Liver (tissue), 9 donors: ENCODE data around the gene PKD2. TPM values are rescaled to one million over a fixed set of nuclear protein-coding genes. Genes with fewer than 3 reads are reported as not detected.
A peak's percentile ranks its signal among the peaks of the same experiment; 100 is the strongest.

Source experiments
- DNase-seq: peaks from one replicate; pipeline ENCODE4 v3.0.0-alpha.2; 2017; ENCODE audit warnings: low spot score
- H3K27ac ChIP-seq, 2 donors: one replicate each; pipeline ENCODE4 v1.7.0; 2013; ENCODE audit warnings: inconsistent platforms in 2 of 2, low read length in 2 of 2, control low read depth in 1 of 2, low read depth in 1 of 2, mild to moderate bottlenecking in 1 of 2
- H3K27me3 ChIP-seq, 4 donors: one replicate each; pipeline versions ENCODE4 v1.6.1 to v1.7.0; 2013; ENCODE audit warnings: low read length in 3 of 4, inconsistent platforms in 1 of 4, mild to moderate bottlenecking in 1 of 4, moderate library complexity in 1 of 4; ENCODE audit not compliant: control insufficient read depth in 4 of 4, insufficient read depth in 4 of 4
- H3K36me3 ChIP-seq, 4 donors: one replicate each; pipeline versions ENCODE4 v1.6.1 to v1.7.0; 2013; ENCODE audit warnings: low read length in 3 of 4, mild to moderate bottlenecking in 3 of 4, low read depth in 1 of 4, moderate library complexity in 1 of 4; ENCODE audit not compliant: control insufficient read depth in 4 of 4, insufficient read depth in 3 of 4
- H3K4me1 ChIP-seq, 4 donors: one replicate each; pipeline versions ENCODE4 v1.6.1 to v1.7.0; 2013; ENCODE audit warnings: low read length in 3 of 4, mild to moderate bottlenecking in 3 of 4, moderate library complexity in 1 of 4; ENCODE audit not compliant: control insufficient read depth in 4 of 4, insufficient read depth in 4 of 4
- H3K4me3 ChIP-seq, 3 donors: one replicate each; pipeline versions ENCODE4 v1.6.1 to v1.7.0; 2013; ENCODE audit warnings: low read length in 3 of 3, control low read depth in 1 of 3, low read depth in 1 of 3, mild to moderate bottlenecking in 1 of 3
- H3K9ac ChIP-seq, 2 donors: one replicate each; pipeline ENCODE4 v1.7.0; 2013; ENCODE audit warnings: low read length in 2 of 2, mild to moderate bottlenecking in 2 of 2, moderate library complexity in 2 of 2, control low read depth in 1 of 2, low read depth in 1 of 2
- H3K9me3 ChIP-seq, 4 donors: one replicate each; pipeline versions ENCODE4 v1.6.1 to v1.7.0; 2013; ENCODE audit warnings: low read length in 3 of 4; ENCODE audit not compliant: control insufficient read depth in 4 of 4
- ATF3 ChIP-seq: IDR thresholded peaks from 2 replicates; pipeline ENCODE4 v1.6.1; 2016; ENCODE audit warnings: antibody characterized with exemption
- CTCF ChIP-seq: fragments of 150-350 bp; IDR thresholded peaks from 2 replicates; pipeline ENCODE4 v1.5.1; 2017; ENCODE audit warnings: improper control_type of control experiment, low read depth, low read length; ENCODE audit not compliant: missing input control
- EGR1 ChIP-seq, 2 donors: IDR thresholded peaks; 2 replicates each; pipeline ENCODE4 v1.6.1; 2016 to 2018; ENCODE audit warnings: antibody characterized with exemption in 2 of 2, low read depth in 2 of 2
- FOXA1 ChIP-seq: IDR thresholded peaks from 2 replicates; pipeline ENCODE4 v1.6.1; 2016; ENCODE audit warnings: antibody characterized with exemption
- GABPA ChIP-seq, 2 donors: IDR thresholded peaks in 1 of 2; conservative IDR thresholded peaks in 1 of 2; 2 replicates each; pipeline ENCODE4 v1.6.1; 2016; ENCODE audit warnings: antibody characterized with exemption in 2 of 2, mild to moderate bottlenecking in 1 of 2, moderate library complexity in 1 of 2
- HNF4A ChIP-seq, 2 donors: conservative IDR thresholded peaks; 2 replicates each; pipeline ENCODE4 v1.6.1; 2016; ENCODE audit warnings: antibody characterized with exemption in 2 of 2, mild to moderate bottlenecking in 2 of 2
- HNF4G ChIP-seq: IDR thresholded peaks from 2 replicates; pipeline ENCODE4 v1.6.1; 2016; ENCODE audit warnings: antibody characterized with exemption
- JUND ChIP-seq, 2 donors: IDR thresholded peaks; 2 replicates each; pipeline ENCODE4 v1.6.1; 2016; ENCODE audit warnings: antibody characterized with exemption in 2 of 2
- NR2F2 ChIP-seq: IDR thresholded peaks from 2 replicates; pipeline ENCODE4 v1.6.1; 2016; ENCODE audit warnings: antibody characterized with exemption
- RAD21 ChIP-seq, 2 donors: IDR thresholded peaks; 2 replicates each; pipeline ENCODE4 v1.6.1; 2016; ENCODE audit warnings: antibody characterized with exemption in 2 of 2, mild to moderate bottlenecking in 2 of 2
- REST ChIP-seq: IDR thresholded peaks from 2 replicates; pipeline ENCODE4 v1.6.1; 2016; ENCODE audit warnings: antibody characterized with exemption, mild to moderate bottlenecking
- RXRA ChIP-seq, 2 donors: IDR thresholded peaks; 2 replicates each; pipeline ENCODE4 v1.6.1; 2017 to 2018; ENCODE audit warnings: antibody characterized with exemption in 2 of 2, mild to moderate bottlenecking in 1 of 2
- SP1 ChIP-seq: IDR thresholded peaks from 2 replicates; pipeline ENCODE4 v1.6.1; 2018; ENCODE audit warnings: antibody characterized with exemption, mild to moderate bottlenecking
- TAF1 ChIP-seq: conservative IDR thresholded peaks from 2 replicates; pipeline ENCODE4 v1.6.1; 2016; ENCODE audit warnings: antibody characterized with exemption, mild to moderate bottlenecking
- YY1 ChIP-seq: IDR thresholded peaks from 2 replicates; pipeline ENCODE4 v1.6.1; 2016; ENCODE audit warnings: antibody characterized with exemption, mild to moderate bottlenecking
- ZBTB33 ChIP-seq: IDR thresholded peaks from 2 replicates; pipeline ENCODE4 v1.6.1; 2016; ENCODE audit warnings: antibody characterized with exemption
- WGBS: extraction: QIAGEN DNeasy Blood & Tissue Kit; methylation state at CpG from one replicate; pipeline ENCODE4 v1.1.7; 2013; 5-methylcytosine and 5-hydroxymethylcytosine counted together
- polyA plus RNA-seq, 2 donors: library from polyadenylated mRNA; stranded (reverse) in 1 of 2; unstranded in 1 of 2; fragments of 200-250 nt in 1 of 2; fragments of >200 nt in 1 of 2; fragmentation: Nextera tagmentation in 1 of 2; extraction: Ambion mirVana in 1 of 2; gene quantifications; one replicate each; pipeline versions ENCODE4 v1.2.1 to v1.2.3, GENCODE V29; 2013 to 2015
- total RNA-seq, 2 donors: library from RNA; depleted of rRNA; stranded (reverse); fragments of >200 nt; gene quantifications; one replicate each; pipeline ENCODE4 v1.2.3, GENCODE V29; 2014
- donor health status: healthy.
- donor health status: healthy.
- donor health status: healthy.
- donor health status: healthy.
- donor health status: healthy.

The PKD2 gene
- total and polyA plus RNA-seq, 4 donors = 1.5 to 11.4 (median 7.1) TPM

GRCh38 chr4:88008122-88008742 is 797 bp downstream of the PKD2 start:
- TF ChIP-seq ATF3 = no peak
- TF ChIP-seq NR2F2 = no peak
- TF ChIP-seq RAD21 (IDR thresholded peaks at IDR 0.05) = no peak
- TF ChIP-seq FOXA1 = no peak
- TF ChIP-seq RXRA (IDR thresholded peaks at IDR 0.05) = no peak
- TF ChIP-seq TAF1 = no peak
- peak overlapping the region; percentile 4 to 61 for H3K27ac ChIP-seq
- peak overlapping the region in 1 of 2 donors; percentile 17 for H3K9ac ChIP-seq
- H3K9me3 ChIP-seq = no peaks in the 10 kb centered on the region
- H3K4me1 ChIP-seq = peaks cover 4 to 12% (median 9%) of the 10 kb centered on the region in 4 donors
- H3K27me3 ChIP-seq = no peaks in the 10 kb centered on the region
- H3K36me3 ChIP-seq = no peaks in the 10 kb centered on the region
- DNase-seq = peak; percentile 52
- under 1% methylated on average over 51 of the region's 51 CpGs for WGBS
- H3K4me3 ChIP-seq = peak overlapping the region; percentile 66 to 90 (median 78)

- Histone ChIP-seq H3K27me3 (no peaks in the 10 kb centered on the region), H3K9me3 (no peaks in the 10 kb centered on the region), H3K27ac (no peak overlapping the region), H3K9ac (no peak overlapping the region), H3K36me3 (no peaks in the 10 kb centered on the region), H3K4me1 (peaks cover 4 to 12% (median 9%) of the 10 kb centered on the region in 4 donors), H3K4me3 (peak overlapping the region; percentile 66 to 90 (median 78))
- DNase-seq = no peak
- no peak for TF ChIP-seq GABPA (IDR thresholded peaks at IDR 0.05 in 1 of 2, conservative IDR thresholded peaks at IDR 0.05 in 1 of 2)
- TF ChIP-seq RXRA (IDR thresholded peaks at IDR 0.05) = no peak
- no peak for TF ChIP-seq ZBTB33
- TF ChIP-seq YY1 = no peak
- TF ChIP-seq JUND (IDR thresholded peaks at IDR 0.05) = no peak
- no peak for TF ChIP-seq SP1
- TF ChIP-seq CTCF = no peak
- TF ChIP-seq HNF4G = no peak
- TF ChIP-seq TAF1 = no peak
- no peak for TF ChIP-seq EGR1 (IDR thresholded peaks at IDR 0.05; ENCODE audit: low read depth in 2 of 2)
- no peak for TF ChIP-seq REST
- TF ChIP-seq HNF4A (conservative IDR thresholded peaks at IDR 0.05) = no peak
- TF ChIP-seq RAD21 (IDR thresholded peaks at IDR 0.05) = no peak
- no peak for TF ChIP-seq ATF3
- WGBS = 33% methylated on average over 5 of the region's 5 CpGs
Observed at GRCh38 chr4:88008743-88009171, 1.3 kb downstream of the PKD2 start.
